ENCODE data around the gene CMTM1.
"Not testable (repeated sequence)": the region's sequence is repeated elsewhere in the genome, so short reads cannot be mapped to it uniquely, and the experiment has no call there.

The CMTM1 gene

DNA sequence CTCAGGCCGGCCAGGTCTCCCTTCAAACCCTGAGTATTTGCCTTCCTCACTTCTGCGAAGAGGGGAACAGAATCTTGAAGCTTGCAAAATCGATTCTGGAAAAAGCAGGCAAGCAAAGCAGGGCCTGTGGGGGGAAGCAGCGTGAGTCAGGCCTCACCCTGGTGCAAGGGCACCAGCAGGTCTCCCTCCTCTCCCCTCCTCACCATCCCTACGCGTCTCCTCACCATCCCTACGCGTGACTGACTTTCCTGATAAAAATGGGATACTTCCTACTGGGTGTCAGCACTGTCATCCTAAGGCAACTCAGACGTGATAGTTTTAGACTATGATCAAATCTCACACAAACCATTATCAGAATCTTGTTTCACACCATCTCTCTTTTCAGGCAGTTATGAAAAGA lies 50.4 kb downstream of the CMTM1 start:
- no peak for DNase-seq (ENCODE audit: low read depth)

DNA sequence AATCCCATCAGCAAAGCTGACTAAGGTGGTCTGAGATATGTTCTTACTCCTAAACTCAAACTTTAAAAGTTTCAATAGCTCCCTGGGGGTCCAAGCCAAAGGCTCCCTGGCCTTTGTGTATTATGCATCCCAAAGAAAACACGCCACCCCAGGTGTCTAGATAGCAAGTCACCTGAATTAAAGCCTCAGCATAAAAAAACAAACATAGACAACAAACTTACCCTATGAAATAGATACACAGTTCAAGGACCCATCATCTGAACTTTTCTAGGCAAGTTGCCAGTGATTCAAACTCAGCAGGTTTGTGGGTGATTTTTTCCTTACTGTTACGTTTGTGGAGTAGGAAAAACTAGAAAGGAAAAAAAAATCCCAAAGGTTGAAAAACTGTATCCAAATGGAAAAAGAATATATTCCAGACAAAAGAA lies 50.8 kb downstream of the CMTM1 start:
- no peak for DNase-seq (ENCODE audit: low read depth)

DNA sequence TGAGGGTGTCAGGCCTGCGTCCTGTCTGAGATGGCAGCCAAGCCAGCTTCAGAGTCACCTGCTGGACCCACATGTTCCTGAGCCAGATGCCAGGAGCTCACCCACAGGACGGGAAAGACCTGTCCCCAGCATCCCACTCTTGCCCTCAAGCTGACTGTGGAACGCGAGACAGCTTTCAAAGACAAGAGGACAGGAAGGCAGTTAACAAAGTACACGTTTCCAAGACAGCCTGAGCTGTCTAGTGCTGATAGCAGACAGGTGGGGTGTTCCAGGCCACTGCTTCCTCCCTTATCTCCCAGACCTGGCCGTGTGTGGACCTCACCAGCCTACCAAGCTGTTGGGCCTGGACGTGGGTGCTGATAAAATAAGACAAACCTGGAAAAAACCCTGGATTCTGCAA lies 51.5 kb downstream of the CMTM1 start:
- DNase-seq (ENCODE audit: low read depth) = no peak

DNA sequence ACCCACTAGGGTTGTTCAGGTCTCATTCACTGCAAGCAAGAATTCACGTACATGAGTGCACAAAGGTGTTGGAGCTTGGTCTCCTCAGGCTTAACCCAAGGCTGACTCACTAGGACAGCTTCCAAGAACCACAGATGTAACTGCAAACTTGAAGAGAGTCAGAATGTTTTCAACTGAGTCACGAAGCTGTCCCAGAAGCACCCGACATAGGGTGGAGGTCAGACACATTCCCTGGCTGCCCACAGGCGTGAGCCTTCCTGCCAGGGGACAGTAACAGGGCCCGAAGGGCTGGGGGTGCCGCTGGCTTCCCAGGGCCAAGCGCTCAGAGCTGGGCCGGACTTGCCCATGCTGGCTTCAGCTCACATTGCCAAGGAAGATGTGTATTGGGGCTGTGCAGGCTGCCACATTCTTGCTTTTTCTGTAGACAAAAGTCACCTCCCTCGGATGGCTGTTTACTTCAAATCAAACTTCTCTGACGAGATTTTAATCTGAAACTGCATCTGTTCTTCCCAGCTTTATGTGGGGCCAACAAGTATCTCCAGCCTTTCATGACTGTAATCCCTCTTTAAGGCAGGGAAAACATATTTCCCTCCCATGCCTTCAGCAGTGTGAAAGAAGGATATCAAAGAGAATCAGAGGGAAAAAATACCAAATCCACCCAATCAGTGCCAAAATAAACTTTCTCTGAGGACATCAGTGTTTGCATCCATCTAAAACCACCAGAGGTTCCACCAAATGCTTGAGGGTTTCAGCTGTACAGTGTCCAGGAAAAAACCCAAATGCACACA lies 52.5 kb downstream of the CMTM1 start:
- DNase-seq (ENCODE audit: low read depth) = peak; percentile 98

DNA sequence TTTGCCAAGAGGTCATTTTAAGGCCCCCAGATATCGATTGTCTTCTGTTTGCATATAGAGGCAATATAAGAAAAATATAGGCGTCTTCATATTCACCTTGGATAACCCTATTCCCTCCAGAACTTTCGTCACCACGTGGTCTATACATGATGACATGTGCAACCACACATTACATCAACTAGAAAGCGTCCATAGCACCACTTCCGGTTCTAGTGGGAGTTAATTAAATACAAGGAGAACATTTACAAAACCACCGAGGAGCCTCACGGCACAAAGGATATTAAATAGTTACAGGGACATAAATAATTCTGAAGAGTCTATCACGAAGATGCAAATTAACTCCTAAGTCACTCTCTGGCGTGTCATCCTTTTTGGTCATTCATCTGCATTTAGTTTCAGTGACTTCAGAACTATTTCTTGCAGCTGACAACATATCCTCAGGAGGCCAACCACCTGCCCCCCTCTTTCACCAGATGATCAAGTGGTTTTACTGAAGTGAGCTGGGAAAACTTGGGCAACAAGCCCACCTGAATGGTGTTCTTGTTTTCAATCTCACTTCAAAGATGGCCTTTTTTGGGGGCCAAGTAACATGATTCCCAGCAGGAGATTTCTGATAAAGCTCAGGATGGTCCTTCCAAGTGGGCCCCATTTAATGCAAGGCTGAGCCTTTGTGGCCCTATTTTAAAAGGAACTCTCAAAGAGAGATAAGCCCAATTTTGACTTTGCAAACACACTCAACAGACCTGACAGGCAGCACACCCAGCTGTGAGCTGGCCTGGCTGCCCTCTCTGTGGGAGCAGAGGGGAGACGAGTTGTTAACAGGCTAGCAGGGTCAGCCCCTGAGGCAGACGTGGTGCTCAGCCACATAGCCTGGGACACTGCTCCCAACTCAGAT lies 53.5 kb downstream of the CMTM1 start:
- peak; percentile 67 for DNase-seq (ENCODE audit: low read depth)

DNA sequence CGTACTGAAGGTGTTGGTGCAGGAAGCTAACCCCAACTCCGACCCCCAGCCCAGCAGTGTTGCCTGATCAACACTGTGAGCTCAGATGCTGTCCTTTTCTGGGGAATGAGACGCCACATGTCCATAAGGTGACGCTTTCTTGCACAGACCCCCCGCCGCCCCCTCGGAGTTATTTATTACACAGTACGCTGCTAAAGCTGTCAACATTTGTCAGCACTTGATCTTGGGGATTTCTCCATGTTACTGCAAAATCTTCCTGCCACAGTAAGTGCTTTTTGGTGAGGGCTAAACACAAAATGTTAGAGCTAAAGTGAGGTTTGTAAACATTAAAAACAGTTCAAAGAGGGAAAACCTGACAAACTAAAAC lies 54.2 kb downstream of the CMTM1 start:
- no peak for DNase-seq (ENCODE audit: low read depth)

DNA sequence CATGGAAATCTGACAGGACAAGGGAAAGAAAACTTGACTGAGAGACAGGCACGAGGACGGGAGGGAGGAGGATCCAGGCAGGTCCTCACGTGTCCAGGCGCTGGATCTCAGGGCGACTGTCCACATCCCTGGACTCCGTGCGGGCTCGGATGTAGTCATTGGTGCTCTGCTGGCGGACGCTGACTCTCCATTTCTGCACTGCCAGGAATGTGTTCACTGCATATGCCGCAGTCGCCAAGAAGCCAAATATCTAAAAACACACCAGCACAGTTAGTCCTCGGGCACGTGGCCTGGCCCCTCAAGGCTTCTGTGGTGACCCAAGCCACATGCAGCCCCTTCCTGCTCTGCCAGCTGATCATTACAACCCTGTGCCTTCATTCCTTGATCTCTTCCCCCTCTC lies 55.7 kb downstream of the CMTM1 start:
- no peak for DNase-seq (ENCODE audit: low read depth)

DNA sequence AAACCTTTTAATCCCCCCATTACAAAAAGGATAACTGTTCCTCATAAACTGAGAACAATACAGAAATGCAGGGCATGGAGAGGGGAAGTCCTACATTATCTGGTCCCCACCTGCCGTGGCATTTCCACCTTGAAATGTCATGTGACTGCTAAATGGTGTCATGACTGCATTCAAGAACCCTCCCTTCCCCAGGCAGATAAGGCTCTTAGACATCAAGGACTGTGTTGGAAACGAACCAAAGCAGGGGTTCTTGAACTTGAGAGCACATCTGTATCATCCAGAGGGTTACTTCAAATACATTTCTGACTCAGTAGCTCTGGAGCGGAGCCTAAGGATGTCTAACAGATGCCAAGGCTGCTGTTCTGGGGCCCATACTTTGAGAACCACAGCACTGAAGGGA lies 56.6 kb downstream of the CMTM1 start:
- no peak for DNase-seq (ENCODE audit: low read depth)

DNA sequence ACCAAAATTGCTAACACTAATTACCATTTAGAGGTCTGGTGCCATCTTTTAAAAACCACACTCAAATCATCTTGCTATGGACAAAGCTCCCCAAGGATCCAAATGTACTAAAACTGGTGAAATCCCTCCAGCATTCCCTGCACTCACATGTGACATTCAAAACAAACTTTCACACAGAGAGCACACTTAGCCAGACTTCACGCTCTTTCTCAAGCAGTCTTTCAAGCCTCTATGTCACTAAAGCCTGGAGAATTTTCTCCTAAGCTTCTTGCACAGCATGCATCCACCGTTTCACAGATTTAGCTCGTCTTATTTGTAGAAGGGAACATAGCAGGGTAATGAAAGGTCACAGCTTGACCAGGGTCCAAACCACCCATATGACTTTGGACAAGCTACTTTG lies 57.5 kb downstream of the CMTM1 start:
- DNase-seq (ENCODE audit: low read depth) = no peak

DNA sequence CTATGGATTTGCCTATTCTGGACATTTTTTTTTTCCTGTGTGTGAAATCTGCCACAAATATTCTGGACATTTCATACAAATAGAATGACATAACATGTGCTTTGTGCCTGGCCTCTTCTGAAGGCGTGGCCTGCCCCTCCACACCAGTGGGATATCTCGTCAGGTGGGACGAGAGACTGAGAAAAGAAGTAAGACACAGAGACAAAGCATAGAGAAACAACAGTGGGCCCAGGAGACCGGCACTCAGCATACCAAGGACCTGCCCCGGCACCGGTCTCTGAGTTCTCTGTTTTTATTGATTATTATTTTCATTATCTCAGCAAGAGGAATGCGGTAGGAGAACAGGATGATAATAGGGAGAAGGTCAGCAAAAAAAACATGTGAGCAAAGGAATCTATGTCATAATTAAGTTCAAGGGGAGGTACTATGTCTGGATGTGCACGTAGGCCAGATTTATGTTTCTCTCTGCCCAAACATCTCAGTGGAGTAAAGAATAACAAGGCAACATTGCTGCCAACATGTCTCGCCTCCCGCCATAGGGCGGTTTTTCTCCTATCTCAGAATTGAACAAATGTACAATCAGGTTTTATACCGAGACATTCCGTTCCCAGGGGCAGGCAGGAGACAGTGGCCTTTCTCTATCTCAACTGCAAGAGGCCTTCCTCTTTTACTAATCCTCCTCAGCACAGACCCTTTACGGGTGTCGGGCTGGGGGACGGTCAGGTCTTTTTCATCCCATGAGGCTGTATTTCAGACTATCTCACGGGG lies 61.6 kb downstream of the CMTM1 start:
- not testable (repeated sequence) for DNase-seq (ENCODE audit: low read depth)

Data from ELR (cell line).